ENCODE measurements around the gene IL1R1. TPM values are rescaled to one million over a fixed set of nuclear protein-coding genes. Genes with fewer than 3 reads are reported as not detected.
"Not testable (repeated sequence)": the region's sequence is repeated elsewhere in the genome, so short reads cannot be mapped to it uniquely, and the experiment has no call there.

Gene IL1R1
- total and polyA plus RNA-seq, 8 donors: 17.5 to 109 (median 51.3) TPM

GRCh38 chr2:102101849-102102635 lies 40.5 kb upstream of the IL1R1 start:
- Histone ChIP-seq H3K4me3 (no peak overlapping the region), H3K27ac (peak overlapping the region; percentile 21 to 86 (median 64)), H3K36me3 (no peaks in the 10 kb centered on the region), H3K27me3 (no peaks in the 10 kb centered on the region), H3K9me3 (no peaks in the 10 kb centered on the region), H3K4me1 (peaks cover 4 to 65% (median 39%) of the 10 kb centered on the region in 4 donors)
- intact Hi-C loops (cut with DNase I; ENCODE audit: low total_unique reads): no loop called here
- 36 to 56% (median 50%) methylated on average over 4 of the region's 4 CpGs for WGBS, 5 donors
- TF ChIP-seq EP300 (IDR thresholded peaks at IDR 0.05) (no peak), POLR2AphosphoS5 (IDR thresholded peaks at IDR 0.05) (peak in 1 of 3 donors; percentile 52)
- DNase-seq: peak in 1 of 2 donors; percentile 69

GRCh38 chr2:102102636-102102948 lies 40.0 kb upstream of the IL1R1 start:
- H3K9me3 ChIP-seq; H3K4me3 ChIP-seq; H3K27me3 ChIP-seq; H3K36me3 ChIP-seq; intact Hi-C loops (cut with DNase I; ENCODE audit: low total_unique reads); DNase-seq: not testable (repeated sequence)
- 65 to 81% (median 67%) methylated on average over 3 of the region's 3 CpGs for WGBS, 5 donors
- Histone ChIP-seq H3K27ac (peak overlapping the region in 3 of 5 donors; percentile 64 to 86 (median 86)), H3K4me1 (peaks cover 4 to 66% (median 40%) of the 10 kb centered on the region in 4 donors)

GRCh38 chr2:102103284-102103683 lies 39.3 kb upstream of the IL1R1 start:
- Histone ChIP-seq H3K4me3 (no peak overlapping the region), H3K27ac (peak overlapping the region in 4 of 5 donors; percentile 50 to 86 (median 85)), H3K36me3 (no peaks in the 10 kb centered on the region), H3K4me1 (peaks cover 10 to 73% (median 44%) of the 10 kb centered on the region in 4 donors), H3K27me3 (no peaks in the 10 kb centered on the region), H3K9me3 (no peaks in the 10 kb centered on the region)
- intact Hi-C loops (cut with DNase I; ENCODE audit: low total_unique reads): no loop called here
- no peak for DNase-seq
- TF ChIP-seq POLR2AphosphoS5 (IDR thresholded peaks at IDR 0.05) (no peak), POLR2A (IDR thresholded peaks at IDR 0.05) (no peak), CTCF (IDR thresholded peaks at IDR 0.05) (no peak), EP300 (IDR thresholded peaks at IDR 0.05) (no peak)
- 89 to 98% (median 96%) methylated on average over 8 of the region's 8 CpGs for WGBS, 5 donors

GRCh38 chr2:102103992-102104871 lies 38.3 kb upstream of the IL1R1 start:
- Histone ChIP-seq H3K27me3 (no peaks in the 10 kb centered on the region), H3K27ac (peak overlapping the region; percentile 50 to 86 (median 84)), H3K4me3 (peak overlapping the region; percentile 24 to 40 (median 37)), H3K9me3 (no peaks in the 10 kb centered on the region), H3K36me3 (no peaks in the 10 kb centered on the region), H3K4me1 (peaks cover 14 to 81% (median 45%) of the 10 kb centered on the region in 4 donors)
- intact Hi-C loops (cut with DNase I; ENCODE audit: low total_unique reads): no loop called here
- TF ChIP-seq CTCF (IDR thresholded peaks at IDR 0.05): no peak
- peak in 2 of 3 donors; percentile 32 to 91 for TF ChIP-seq POLR2AphosphoS5 (IDR thresholded peaks at IDR 0.05)
- TF ChIP-seq POLR2A (IDR thresholded peaks at IDR 0.05): no peak
- no peak for TF ChIP-seq EP300 (IDR thresholded peaks at IDR 0.05)
- WGBS, 5 donors: 16 to 34% (median 23%) methylated on average over 14 to 15 of the region's 15 CpGs
- DNase-seq: peak; percentile 74 to 81

GRCh38 chr2:102106133-102106556 lies 36.4 kb upstream of the IL1R1 start:
- Histone ChIP-seq H3K27me3 (no peaks in the 10 kb centered on the region), H3K27ac (peak overlapping the region in 4 of 5 donors; percentile 50 to 86 (median 85)), H3K4me3 (peak overlapping the region in 2 of 4 donors; percentile 38 to 40), H3K4me1 (peaks cover 14 to 71% (median 45%) of the 10 kb centered on the region in 4 donors), H3K36me3 (no peaks in the 10 kb centered on the region), H3K9me3 (no peaks in the 10 kb centered on the region)
- intact Hi-C loops (cut with DNase I; ENCODE audit: low total_unique reads): no loop called here
- no peak for TF ChIP-seq CTCF (IDR thresholded peaks at IDR 0.05)
- no peak for TF ChIP-seq EP300 (IDR thresholded peaks at IDR 0.05)
- 16 to 25% (median 22%) methylated on average over 5 of the region's 5 CpGs for WGBS, 5 donors
- peak in 1 of 2 donors; percentile 60 for DNase-seq

GRCh38 chr2:102106813-102107740 lies 35.5 kb upstream of the IL1R1 start:
- intact Hi-C loops (cut with DNase I; ENCODE audit: low total_unique reads); DNase-seq; H3K9me3 ChIP-seq; H3K27me3 ChIP-seq; H3K36me3 ChIP-seq: not testable (repeated sequence)
- WGBS, 5 donors: 73 to 87% (median 86%) methylated on average over 5 to 6 of the region's 6 CpGs
- peak overlapping the region in 4 of 5 donors; percentile 50 to 86 (median 85) for H3K27ac ChIP-seq
- H3K4me1 ChIP-seq: peaks cover 14 to 71% (median 45%) of the 10 kb centered on the region in 4 donors
- peak overlapping the region in 2 of 4 donors; percentile 38 to 40 for H3K4me3 ChIP-seq

Measured in stomach (tissue), 9 donors.